ENCODE measurements around the gene TOX2.

- TF ChIP-seq, protein P1, sequence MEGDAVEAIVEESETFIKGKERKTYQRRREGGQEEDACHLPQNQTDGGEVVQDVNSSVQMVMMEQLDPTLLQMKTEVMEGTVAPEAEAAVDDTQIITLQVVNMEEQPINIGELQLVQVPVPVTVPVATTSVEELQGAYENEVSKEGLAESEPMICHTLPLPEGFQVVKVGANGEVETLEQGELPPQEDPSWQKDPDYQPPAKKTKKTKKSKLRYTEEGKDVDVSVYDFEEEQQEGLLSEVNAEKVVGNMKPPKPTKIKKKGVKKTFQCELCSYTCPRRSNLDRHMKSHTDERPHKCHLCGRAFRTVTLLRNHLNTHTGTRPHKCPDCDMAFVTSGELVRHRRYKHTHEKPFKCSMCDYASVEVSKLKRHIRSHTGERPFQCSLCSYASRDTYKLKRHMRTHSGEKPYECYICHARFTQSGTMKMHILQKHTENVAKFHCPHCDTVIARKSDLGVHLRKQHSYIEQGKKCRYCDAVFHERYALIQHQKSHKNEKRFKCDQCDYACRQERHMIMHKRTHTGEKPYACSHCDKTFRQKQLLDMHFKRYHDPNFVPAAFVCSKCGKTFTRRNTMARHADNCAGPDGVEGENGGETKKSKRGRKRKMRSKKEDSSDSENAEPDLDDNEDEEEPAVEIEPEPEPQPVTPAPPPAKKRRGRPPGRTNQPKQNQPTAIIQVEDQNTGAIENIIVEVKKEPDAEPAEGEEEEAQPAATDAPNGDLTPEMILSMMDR (IDR thresholded peaks at IDR 0.05; ENCODE audit: low read depth, low read length, poor library complexity, severe bottlenecking) = no peak
- no peak for TF ChIP-seq EZH2phosphoT487 (IDR thresholded peaks at IDR 0.05; ENCODE audit: borderline replicate concordance, low read length)
Observed at GRCh38 chr20:44034965-44035635, 120.4 kb downstream of the TOX2 start.
